ENCODE results near the gene HOXA1.

The HOXA1 gene

DNA sequence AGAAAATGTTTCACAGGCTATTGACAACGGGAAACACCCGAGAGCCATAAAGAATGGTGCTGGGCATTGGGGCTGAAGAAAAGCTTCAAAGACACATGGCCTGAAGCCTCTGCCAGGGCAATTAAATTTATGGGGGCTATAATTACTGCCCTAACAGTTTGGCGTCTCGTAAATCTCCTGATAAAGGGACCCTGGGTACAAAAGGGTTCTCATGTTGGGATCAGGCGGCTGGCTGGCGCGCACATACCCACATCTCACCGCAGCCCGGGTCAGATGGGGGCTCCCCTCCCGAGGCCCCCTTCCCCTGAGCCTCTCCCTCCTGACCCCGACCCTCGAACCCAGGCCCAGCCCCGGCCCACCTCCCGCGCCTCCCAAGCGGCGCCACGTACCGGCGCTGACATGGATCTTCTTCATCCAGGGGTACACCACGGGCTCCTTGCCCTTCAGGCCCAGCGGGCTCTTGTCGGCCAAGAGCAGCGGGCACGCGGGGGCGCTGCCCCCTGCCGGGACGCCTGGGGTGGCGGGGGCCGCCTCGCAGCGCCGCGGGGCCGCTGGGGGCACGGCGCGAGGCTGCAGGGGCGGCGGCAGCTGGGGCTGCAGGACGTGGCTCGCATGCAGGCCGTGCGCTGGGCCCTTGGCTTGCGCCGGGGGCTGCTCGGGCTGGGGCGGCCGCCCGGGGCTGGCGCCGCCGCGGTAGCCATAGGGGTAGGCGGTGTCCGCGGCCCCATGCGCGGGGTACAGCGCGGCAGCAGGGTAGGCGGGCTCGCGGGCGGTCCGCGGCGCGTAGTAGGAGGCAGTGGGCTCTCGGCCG, 34.1 kb upstream of the HOXA1 start:
- peak; percentile 80 for DNase-seq (ENCODE audit: low read depth)
- TF ChIP-seq, protein P1, sequence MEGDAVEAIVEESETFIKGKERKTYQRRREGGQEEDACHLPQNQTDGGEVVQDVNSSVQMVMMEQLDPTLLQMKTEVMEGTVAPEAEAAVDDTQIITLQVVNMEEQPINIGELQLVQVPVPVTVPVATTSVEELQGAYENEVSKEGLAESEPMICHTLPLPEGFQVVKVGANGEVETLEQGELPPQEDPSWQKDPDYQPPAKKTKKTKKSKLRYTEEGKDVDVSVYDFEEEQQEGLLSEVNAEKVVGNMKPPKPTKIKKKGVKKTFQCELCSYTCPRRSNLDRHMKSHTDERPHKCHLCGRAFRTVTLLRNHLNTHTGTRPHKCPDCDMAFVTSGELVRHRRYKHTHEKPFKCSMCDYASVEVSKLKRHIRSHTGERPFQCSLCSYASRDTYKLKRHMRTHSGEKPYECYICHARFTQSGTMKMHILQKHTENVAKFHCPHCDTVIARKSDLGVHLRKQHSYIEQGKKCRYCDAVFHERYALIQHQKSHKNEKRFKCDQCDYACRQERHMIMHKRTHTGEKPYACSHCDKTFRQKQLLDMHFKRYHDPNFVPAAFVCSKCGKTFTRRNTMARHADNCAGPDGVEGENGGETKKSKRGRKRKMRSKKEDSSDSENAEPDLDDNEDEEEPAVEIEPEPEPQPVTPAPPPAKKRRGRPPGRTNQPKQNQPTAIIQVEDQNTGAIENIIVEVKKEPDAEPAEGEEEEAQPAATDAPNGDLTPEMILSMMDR (IDR thresholded peaks at IDR 0.05; ENCODE audit: low read depth, low read length): peak; percentile 8
- TF ChIP-seq POLR2A (IDR thresholded peaks at IDR 0.05; ENCODE audit: extremely low read depth, insufficient read length): no peak
- peak overlapping the region; percentile 49 for H3K4me3 ChIP-seq (ENCODE audit: low read depth, low read length)

DNA sequence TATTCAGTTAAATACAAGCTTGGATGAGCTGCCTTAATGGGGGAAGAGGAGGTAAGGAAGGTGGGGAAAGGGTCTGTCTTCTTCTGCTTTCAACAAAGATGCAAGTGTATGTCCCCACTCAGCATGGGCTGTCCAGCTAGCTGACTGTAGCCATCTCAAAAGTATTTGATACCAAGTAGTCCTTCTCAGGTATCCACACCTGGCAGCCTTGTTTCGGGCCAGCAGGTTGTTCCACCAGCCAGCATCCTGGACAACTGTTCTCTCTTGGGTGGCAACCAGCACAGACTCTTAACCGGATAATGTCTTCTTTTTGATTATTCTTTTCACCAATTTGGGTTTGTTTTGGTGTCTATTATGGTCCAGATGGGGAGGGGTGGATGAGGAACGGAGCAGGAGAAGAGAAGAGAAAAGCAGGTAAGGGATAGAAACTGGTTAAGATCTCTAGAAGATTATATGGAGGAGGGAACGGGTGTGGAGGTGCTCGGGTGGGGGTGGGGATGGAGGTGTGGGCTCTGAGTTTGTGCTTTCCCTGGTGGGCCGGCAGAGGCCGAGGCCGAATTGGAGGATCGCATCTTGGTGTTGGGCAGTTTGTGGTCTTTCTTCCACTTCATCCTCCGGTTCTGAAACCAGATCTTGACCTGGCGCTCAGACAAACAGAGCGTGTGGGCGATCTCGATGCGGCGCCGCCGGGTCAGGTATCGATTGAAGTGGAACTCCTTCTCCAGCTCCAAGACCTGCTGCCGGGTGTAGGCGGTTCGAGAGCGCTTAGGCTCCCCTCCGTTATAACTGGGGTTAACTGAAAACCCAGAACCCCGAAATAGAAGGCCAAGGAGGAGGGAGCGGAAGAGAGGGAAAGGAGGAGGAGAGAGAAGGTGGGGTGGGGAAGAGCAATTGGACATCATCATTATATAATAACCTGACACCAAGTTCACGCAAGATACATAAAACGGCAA, 33.3 kb upstream of the HOXA1 start:
- peak overlapping the region; percentile 49 for H3K4me3 ChIP-seq (ENCODE audit: low read depth, low read length)
- TF ChIP-seq, protein P1 (IDR thresholded peaks at IDR 0.05; ENCODE audit: low read depth, low read length): no peak
- TF ChIP-seq MYC (IDR thresholded peaks at IDR 0.05; ENCODE audit: low read depth, low read length) (no peak), POLR2A (IDR thresholded peaks at IDR 0.05; ENCODE audit: extremely low read depth, insufficient read length) (no peak)
- TF ChIP-seq, protein P2, sequence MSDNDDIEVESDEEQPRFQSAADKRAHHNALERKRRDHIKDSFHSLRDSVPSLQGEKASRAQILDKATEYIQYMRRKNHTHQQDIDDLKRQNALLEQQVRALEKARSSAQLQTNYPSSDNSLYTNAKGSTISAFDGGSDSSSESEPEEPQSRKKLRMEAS (IDR thresholded peaks at IDR 0.05; ENCODE audit: low read depth, low read length): no peak
- DNase-seq (ENCODE audit: low read depth): no peak

DNA sequence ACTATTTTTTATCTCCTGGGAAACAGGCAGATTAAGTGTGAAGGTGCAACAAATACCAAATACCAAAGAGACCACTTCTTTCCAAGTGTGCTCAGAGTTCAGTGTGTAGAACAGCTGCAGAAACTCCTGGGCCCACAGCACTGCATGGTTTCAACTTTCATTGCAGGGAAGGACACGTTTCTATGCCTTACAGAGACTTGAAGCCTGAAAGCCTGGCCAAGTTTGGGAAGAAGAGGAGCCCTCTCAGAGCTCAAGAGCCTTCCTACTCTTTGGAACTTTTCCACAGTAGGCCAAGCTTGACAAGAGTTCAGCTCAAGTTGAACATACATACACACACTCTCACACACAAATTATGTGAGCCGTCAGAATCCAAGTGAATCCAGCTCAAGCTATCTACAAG, 32.2 kb upstream of the HOXA1 start:
- TF ChIP-seq, protein P1 (IDR thresholded peaks at IDR 0.05; ENCODE audit: low read depth, low read length): no peak
- TF ChIP-seq, protein P2 (IDR thresholded peaks at IDR 0.05; ENCODE audit: low read depth, low read length): no peak
- TF ChIP-seq MYC (IDR thresholded peaks at IDR 0.05; ENCODE audit: low read depth, low read length) (no peak), POLR2A (IDR thresholded peaks at IDR 0.05; ENCODE audit: extremely low read depth, insufficient read length) (no peak)
- no peak overlapping the region for H3K4me3 ChIP-seq (ENCODE audit: low read depth, low read length)
- no peak for DNase-seq (ENCODE audit: low read depth)

DNA sequence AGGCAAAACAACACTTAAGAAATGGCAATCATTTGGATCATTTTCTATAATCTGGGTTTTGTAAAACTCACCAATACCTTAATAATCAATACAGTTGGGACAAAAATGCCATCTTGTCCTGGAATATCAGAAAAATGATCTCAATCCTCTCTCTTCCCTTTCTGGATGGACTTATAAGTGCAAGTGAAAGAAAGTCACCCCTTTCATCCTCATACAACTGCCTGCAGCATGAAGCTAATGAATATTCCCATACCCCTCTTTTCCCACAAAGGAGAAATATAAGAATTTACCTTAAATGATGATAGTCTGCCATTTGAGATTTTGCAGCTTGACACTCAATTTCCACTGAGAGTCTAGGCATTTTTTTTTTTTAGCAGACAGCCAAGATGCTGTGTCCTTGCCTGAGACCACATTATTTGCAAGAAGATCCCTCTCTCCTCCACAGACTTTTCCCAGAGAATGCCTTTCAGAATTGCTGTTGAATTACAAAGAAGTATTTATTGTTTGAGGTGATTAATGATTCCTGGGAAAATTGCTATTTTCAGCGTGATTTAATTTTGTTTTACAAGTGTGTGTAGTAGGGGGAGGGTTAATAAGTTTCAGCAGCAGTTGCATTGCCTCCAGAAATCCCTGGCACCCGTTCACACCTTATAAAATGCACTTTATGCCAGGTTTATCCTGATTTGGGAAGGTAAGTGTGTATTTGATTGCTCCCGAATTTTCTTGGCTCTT, 31.0 kb upstream of the HOXA1 start:
- DNase-seq (ENCODE audit: low read depth): no peak
- TF ChIP-seq POLR2A (IDR thresholded peaks at IDR 0.05; ENCODE audit: extremely low read depth, insufficient read length): no peak
- TF ChIP-seq, protein P2 (IDR thresholded peaks at IDR 0.05; ENCODE audit: low read depth, low read length): no peak
- TF ChIP-seq, protein P1 (IDR thresholded peaks at IDR 0.05; ENCODE audit: low read depth, low read length): no peak
- no peak for TF ChIP-seq MYC (IDR thresholded peaks at IDR 0.05; ENCODE audit: low read depth, low read length)
- H3K4me3 ChIP-seq (ENCODE audit: low read depth, low read length): no peak overlapping the region

DNA sequence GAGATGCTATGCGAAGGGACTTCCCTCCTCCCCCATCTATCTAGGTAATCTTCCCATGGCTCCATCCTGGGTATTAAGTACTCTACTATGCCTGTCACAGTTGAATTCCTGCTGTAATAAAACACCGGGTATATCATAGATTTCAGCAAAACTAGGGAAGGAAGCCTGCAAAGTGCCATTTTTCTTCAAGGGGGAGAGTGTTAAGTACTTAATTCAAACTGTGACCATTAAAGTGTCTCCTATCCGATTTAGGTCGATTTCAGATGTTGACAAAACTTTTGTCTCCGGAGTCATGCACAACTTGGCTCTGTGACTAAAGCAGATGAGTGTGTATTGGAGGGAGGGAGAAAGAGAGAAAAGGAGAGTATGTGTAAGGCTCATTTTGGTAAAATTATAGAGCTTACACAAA, 30.2 kb upstream of the HOXA1 start:
- TF ChIP-seq POLR2A (IDR thresholded peaks at IDR 0.05; ENCODE audit: extremely low read depth, insufficient read length) (no peak), MYC (IDR thresholded peaks at IDR 0.05; ENCODE audit: low read depth, low read length) (no peak)
- TF ChIP-seq, protein P2 (IDR thresholded peaks at IDR 0.05; ENCODE audit: low read depth, low read length): no peak
- TF ChIP-seq, protein P1 (IDR thresholded peaks at IDR 0.05; ENCODE audit: low read depth, low read length): no peak
- no peak for DNase-seq (ENCODE audit: low read depth)
- no peak overlapping the region for H3K4me3 ChIP-seq (ENCODE audit: low read depth, low read length)
